ENCODE measurements around the gene LASP1.

Gene LASP1

GRCh38 chr17:38873640-38874380 is 4.0 kb downstream of the LASP1 start:
- Histone ChIP-seq H3K4me3 (replicated peaks; ENCODE audit: insufficient read depth, low read length) (no peak overlapping the region), H3K27ac (replicated peaks) (no peak overlapping the region), H3K27me3 (ENCODE audit: insufficient read depth, poor library complexity, severe bottlenecking) (no peaks in the 10 kb centered on the region)
- DNase-seq (ENCODE audit: low read depth in 1 of 2, low spot score in 1 of 2), result no peak
- TF ChIP-seq SPI1 (IDR thresholded peaks at IDR 0.05; ENCODE audit: borderline replicate concordance, low read depth), result no peak
- TF ChIP-seq, protein P1, sequence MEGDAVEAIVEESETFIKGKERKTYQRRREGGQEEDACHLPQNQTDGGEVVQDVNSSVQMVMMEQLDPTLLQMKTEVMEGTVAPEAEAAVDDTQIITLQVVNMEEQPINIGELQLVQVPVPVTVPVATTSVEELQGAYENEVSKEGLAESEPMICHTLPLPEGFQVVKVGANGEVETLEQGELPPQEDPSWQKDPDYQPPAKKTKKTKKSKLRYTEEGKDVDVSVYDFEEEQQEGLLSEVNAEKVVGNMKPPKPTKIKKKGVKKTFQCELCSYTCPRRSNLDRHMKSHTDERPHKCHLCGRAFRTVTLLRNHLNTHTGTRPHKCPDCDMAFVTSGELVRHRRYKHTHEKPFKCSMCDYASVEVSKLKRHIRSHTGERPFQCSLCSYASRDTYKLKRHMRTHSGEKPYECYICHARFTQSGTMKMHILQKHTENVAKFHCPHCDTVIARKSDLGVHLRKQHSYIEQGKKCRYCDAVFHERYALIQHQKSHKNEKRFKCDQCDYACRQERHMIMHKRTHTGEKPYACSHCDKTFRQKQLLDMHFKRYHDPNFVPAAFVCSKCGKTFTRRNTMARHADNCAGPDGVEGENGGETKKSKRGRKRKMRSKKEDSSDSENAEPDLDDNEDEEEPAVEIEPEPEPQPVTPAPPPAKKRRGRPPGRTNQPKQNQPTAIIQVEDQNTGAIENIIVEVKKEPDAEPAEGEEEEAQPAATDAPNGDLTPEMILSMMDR (IDR thresholded peaks at IDR 0.05; ENCODE audit: insufficient read depth, low read length), result no peak
- TF ChIP-seq GABPA (IDR thresholded peaks at IDR 0.05; ENCODE audit: low read depth), result no peak
- no peak for TF ChIP-seq POLR2AphosphoS5 (IDR thresholded peaks at IDR 0.05; ENCODE audit: low read depth)
- TF ChIP-seq REST (IDR thresholded peaks at IDR 0.05; ENCODE audit: insufficient replicate concordance, low read depth), result no peak

- Histone ChIP-seq H3K27ac (replicated peaks) (0 out of 2 replicates have a peak overlapping the region, but pooled peaks have one; percentile 8), H3K27me3 (ENCODE audit: insufficient read depth, poor library complexity, severe bottlenecking) (no peaks in the 10 kb centered on the region)
Measured at GRCh38 chr17:38874505-38875400, 4.9 kb downstream of the LASP1 start.

More at GRCh38 chr17:38874505-38875400, 4.9 kb downstream of the LASP1 start:
- DNase-seq (ENCODE audit: low read depth in 1 of 2, low spot score in 1 of 2), result no peak
- TF ChIP-seq GABPA (IDR thresholded peaks at IDR 0.05; ENCODE audit: low read depth) (no peak), REST (IDR thresholded peaks at IDR 0.05; ENCODE audit: insufficient replicate concordance, low read depth) (no peak)
- TF ChIP-seq, protein P1 (IDR thresholded peaks at IDR 0.05; ENCODE audit: insufficient read depth, low read length), result no peak
- no peak overlapping the region for H3K4me3 ChIP-seq (replicated peaks; ENCODE audit: insufficient read depth, low read length)
